HG03521 (cell line): ENCODE results near the gene RPS6KC1.
"Not testable (repeated sequence)": the region's sequence is repeated elsewhere in the genome, so short reads cannot be mapped to it uniquely, and the experiment has no call there.

ENCODE experiments used
- ATAC-seq: cut with Tn5 transposase; IDR thresholded peaks from one replicate; pipeline ENCODE4 v1.9.1; 2021; ENCODE audit warnings: mild to moderate bottlenecking, moderate library complexity; ENCODE audit not compliant: unreplicated experiment

The RPS6KC1 gene

DNA sequence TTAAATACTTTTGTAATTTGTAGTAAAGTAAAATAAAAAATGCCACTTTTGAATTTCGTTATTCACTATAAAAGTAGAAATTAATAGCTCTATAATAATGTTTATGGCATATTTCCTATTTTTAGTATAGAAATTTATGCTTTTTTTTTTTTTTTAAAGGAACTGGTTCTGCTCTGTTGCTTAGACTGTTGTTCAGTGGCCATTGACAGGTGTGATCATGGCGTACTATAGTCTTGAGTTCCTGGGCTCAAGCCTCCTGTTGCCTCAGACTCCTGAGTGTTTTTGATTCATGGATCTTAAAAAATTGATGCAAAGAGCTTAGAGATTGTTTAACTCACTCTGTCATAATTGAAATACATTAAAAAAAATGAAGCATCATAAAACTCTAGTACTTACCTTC is 53.6 kb downstream of the RPS6KC1 start:
- no peak for ATAC-seq

- ATAC-seq, result no peak
These were observed 55.3 kb downstream of the RPS6KC1 start for GRCh38 chr1:213106298-213106697.

GRCh38 chr1:213107613-213108012 is 56.6 kb downstream of the RPS6KC1 start:
- no peak for ATAC-seq

GRCh38 chr1:213110349-213111300 is 59.6 kb downstream of the RPS6KC1 start:
- no peak for ATAC-seq

DNA sequence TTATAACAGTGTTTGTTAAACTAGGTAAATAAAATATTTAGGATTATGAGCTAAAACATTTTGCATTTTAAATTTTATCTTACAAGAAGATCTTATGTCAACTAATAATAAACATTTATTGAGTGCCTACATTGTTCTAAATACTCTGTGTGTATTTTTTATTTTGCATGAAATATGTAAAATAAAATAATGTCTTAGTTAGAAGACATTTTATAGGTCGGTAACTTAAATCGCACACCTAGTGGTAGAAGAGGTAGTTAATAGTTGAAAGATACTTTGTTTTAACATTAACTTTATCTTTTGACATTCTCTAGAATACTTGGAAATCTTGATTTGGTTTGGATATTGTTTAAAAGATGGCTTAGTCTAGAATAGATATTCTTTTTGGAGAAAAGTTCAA is 60.5 kb downstream of the RPS6KC1 start:
- ATAC-seq, result no peak

GRCh38 chr1:213112723-213113122 is 61.7 kb downstream of the RPS6KC1 start:
- ATAC-seq, result not testable (repeated sequence)

DNA sequence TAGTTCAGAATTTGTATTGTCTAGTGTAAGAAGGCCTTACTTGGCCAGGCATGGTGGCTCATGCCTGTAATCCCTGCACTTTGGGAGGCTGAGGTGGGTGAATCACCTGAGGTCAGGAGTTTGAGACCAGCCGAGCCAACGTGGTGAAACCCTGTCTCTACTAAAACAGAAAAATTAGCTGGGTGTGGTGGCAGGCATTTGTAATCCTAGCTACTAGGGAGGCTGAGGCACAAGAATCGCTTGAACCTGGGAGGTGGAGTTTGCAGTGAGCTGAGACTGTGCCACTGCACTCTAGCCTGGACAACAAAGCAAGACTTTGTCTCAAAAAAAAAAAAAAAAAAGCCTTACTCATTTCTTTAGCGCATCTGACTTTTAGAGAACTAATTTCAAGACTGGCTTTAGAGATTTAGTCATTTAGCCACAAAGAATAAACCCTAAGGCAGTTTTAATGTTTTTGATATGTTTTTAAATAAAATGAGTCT is 66.7 kb downstream of the RPS6KC1 start:
- ATAC-seq, result not testable (repeated sequence)

- no peak for ATAC-seq
These were observed 68.8 kb downstream of the RPS6KC1 start for GRCh38 chr1:213119794-213120193.

DNA sequence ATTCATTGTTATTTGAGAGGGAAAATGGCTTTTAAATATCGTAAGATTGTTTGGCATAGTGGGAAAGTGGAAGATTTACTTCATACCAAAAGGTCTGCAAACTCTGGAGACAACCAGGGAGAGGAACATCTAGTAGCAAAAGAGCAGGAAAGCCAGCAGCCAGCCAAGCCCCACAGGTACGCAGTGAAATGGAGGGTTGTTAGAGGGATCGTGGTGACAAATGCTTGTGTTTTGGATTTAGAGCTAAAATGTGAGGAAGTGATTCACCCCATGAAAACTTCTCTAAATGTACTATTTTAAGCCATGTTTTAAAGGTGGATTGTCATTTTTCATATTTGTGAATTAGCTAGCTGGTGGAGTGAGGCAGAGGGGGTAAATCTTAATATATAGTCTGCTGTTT is 69.3 kb downstream of the RPS6KC1 start:
- ATAC-seq, result no peak

DNA sequence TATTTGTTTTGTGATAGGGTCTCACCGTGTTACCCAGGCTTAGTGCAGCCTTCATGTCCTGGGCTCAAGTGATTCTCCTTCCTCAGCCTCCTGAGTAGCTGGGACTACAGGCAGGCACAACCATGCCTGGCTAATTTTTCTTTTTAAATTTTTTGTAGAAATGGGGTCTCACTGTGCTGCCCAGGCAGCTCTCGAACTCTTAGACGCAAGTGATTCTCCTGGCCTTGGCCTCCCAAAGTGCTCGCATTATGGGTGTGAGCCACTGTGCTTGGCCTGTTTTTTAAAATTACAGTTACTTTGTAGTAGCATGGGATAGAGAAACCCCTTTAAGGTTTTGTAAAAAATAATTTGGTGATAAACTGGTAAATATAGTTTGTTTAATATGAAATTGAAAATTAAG is 69.9 kb downstream of the RPS6KC1 start:
- no peak for ATAC-seq

- ATAC-seq, result no peak
These were observed 71.5 kb downstream of the RPS6KC1 start for GRCh38 chr1:213122514-213122929.

DNA sequence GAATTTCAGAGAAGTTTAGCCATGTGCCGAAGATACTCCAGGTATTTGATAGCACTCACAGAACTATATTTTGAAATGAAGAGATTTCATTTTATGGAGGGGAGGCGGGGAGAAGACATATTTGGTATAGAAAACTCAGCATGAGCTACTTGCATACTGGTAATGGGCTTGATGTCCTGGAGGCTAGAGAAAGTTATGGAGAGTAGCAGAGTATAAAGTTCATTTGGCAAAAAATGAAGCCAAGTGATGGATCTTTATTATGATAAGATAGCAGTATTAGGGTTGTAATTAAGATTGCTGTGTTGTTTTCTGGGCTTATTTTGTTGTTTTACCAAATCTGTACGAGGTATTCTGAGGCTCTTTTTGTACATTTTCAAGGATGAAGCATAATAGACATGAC is 72.0 kb downstream of the RPS6KC1 start:
- no peak for ATAC-seq

- ATAC-seq, result no peak
These were observed 72.5 kb downstream of the RPS6KC1 start for GRCh38 chr1:213123536-213123935.

GRCh38 chr1:213124590-213124989 is 73.5 kb downstream of the RPS6KC1 start:
- no peak for ATAC-seq

DNA sequence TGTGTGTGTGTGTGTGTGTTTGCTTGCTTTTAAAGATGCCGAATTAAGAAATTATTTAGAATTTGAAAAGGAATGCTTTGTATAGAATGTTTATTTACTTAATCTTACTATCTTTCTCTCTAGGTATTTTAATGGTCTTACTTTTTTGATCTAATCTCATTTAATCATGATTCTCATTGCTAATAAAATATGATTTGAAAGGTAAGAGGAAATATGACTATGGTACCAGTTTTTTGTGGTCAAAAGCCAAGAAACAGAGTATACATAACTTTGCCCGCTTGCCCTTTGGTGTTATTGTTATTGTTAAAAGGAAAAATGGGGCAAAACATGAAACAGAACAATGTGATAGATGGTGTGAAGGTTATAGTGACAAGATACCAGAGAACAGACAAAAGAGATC is 74.6 kb downstream of the RPS6KC1 start:
- no peak for ATAC-seq

DNA sequence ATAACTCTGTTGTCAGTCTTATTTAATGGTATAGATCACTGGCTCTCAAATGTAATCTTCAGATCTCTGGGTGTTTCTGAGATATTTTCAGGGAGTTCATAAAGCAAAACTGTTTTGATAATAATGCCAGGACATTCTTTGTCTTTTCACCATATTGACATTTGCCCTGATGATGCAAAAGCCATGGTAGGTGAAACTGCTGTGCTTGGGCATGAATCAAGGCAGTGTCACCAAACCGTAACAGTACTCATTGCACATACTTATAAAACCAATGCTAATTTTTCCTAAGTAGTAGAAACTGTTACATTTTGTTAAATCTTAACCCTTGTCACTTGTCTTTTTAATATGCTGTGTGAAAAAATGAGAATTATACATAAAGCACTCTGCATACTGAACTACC is 76.0 kb downstream of the RPS6KC1 start:
- no peak for ATAC-seq

DNA sequence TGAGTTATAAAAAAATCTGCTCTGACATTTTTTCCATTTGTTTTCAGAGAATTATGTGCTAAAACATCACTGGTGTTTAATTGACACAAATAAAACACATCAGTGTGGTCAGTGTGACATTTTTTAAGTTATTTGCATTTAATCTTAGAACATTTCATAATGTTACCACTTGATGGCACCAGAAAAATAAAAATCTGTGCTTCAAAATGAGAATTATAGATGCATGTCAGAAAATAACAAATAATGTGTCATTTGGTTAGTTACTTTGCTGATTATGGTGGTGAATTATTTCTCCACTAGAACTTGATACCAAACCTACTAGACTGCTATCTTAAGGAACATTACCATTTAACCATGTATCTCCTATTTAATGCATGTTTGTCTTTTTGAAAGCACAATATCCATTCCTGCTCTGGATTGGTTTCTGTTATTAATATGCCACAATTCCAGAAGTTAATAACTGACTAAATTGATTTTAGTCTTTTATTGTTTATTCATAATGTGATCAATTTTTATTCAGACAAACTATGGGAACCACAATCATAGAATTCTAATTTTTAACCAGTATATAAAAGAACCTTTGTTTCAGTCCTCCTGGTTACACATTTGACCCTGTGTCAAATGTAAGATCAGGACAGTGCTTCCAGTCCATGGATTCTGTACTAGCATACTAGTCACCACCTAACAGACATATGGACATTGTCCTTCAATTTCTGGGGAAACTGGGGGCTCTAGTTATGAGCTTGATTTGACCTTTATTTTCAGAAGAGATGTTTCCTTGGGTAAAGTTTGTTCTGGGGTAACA is 81.0 kb downstream of the RPS6KC1 start:
- no peak for ATAC-seq

DNA sequence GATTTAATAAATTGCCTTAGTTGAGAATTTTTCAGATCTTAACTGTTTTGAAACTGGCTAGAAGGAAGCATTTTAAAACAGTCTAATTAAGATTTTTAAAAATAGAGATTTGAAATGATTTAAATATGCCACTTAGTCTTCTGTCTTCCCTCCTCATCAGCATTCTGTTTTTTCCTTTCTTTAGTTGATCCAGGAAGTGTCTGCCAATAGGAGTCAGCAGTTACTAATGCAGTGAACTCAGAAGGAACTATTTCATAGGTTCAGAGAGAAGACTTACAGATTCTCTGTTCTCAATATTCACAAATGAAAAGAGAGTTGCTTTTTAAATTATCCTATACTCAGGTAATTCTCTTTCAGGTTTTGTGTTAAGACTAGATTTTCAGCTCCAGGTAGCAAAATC is 84.5 kb downstream of the RPS6KC1 start:
- ATAC-seq, result no peak

DNA sequence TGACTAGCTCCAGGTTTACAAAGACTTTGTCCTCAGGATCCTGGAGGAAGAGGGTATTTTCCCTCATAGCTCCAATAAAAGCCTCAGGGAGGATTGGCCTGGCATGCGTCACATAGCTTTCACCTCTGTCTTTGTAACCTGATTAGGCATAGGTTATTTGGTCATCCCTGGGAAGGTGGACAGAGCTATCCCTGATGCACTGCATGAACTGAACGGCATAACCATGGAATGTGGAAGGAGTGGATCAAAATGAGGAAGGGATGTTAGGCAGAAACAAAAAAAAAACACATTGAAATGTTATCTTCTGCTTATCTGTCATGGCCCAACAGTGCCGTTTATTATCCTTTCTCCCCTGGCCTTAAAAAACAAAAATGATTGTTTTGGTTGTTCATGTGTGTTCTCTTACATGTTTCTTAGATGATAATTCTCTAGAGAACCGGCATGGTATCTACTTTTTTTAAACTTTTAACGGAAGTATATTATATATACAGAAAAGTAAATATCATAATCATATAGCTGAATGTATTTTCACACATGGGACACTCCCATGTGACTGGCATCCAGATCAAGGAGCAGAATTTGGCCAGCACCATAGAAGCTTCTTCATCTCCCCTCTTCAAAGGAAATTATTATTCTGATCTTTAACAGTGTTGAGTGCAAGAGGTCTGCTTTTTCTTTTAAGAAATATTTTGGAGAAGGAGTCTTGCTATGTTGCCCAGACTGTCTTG is 85.3 kb downstream of the RPS6KC1 start:
- ATAC-seq, result no peak

GRCh38 chr1:213138391-213138790 is 87.3 kb downstream of the RPS6KC1 start:
- no peak for ATAC-seq

- no peak for ATAC-seq
These were observed 87.9 kb downstream of the RPS6KC1 start for GRCh38 chr1:213138892-213139291.
